GM19238 (cell line): Measurements from ENCODE around the gene TNRC18.
"Not testable (repeated sequence)": the region's sequence is repeated elsewhere in the genome, so short reads cannot be mapped to it uniquely, and the experiment has no call there.

Experiments
- DNase-seq: peaks from one replicate; pipeline ENCODE4 v3.0.0; 2011; ENCODE audit warnings: low spot score; ENCODE audit not compliant: insufficient read length

Gene TNRC18

GRCh38 chr7:5377279-5377678 is 46.4 kb downstream of the TNRC18 start:
- DNase-seq: no peak

GRCh38 chr7:5375925-5376324 is 47.7 kb downstream of the TNRC18 start:
- no peak for DNase-seq

GRCh38 chr7:5374464-5374863 is 49.2 kb downstream of the TNRC18 start:
- DNase-seq: no peak

- no peak for DNase-seq
Measured at GRCh38 chr7:5373300-5373699, 50.3 kb downstream of the TNRC18 start.

- DNase-seq: no peak
Measured at GRCh38 chr7:5370454-5371353, 52.9 kb downstream of the TNRC18 start.

- no peak for DNase-seq
Measured at GRCh38 chr7:5367661-5368060, 56.0 kb downstream of the TNRC18 start.

GRCh38 chr7:5365976-5366625 is 57.5 kb downstream of the TNRC18 start:
- peak; percentile 83 for DNase-seq

- peak; percentile 40 for DNase-seq
Measured at GRCh38 chr7:5363729-5364128, 59.9 kb downstream of the TNRC18 start.

GRCh38 chr7:5362466-5362865 is 61.2 kb downstream of the TNRC18 start:
- DNase-seq: no peak

- DNase-seq: no peak
Measured at GRCh38 chr7:5361446-5362127, 62.0 kb downstream of the TNRC18 start.

GRCh38 chr7:5360971-5361370 is 62.7 kb downstream of the TNRC18 start:
- DNase-seq: no peak

- no peak for DNase-seq
Measured at GRCh38 chr7:5360451-5360850, 63.2 kb downstream of the TNRC18 start.

GRCh38 chr7:5360021-5360420 is 63.6 kb downstream of the TNRC18 start:
- not testable (repeated sequence) for DNase-seq

- DNase-seq: no peak
Measured at GRCh38 chr7:5359344-5359743, 64.3 kb downstream of the TNRC18 start.

GRCh38 chr7:5357951-5358350 is 65.7 kb downstream of the TNRC18 start:
- DNase-seq: no peak

- no peak for DNase-seq
Measured at GRCh38 chr7:5356751-5357119, 66.9 kb downstream of the TNRC18 start.

GRCh38 chr7:5354460-5355232 is 69.0 kb downstream of the TNRC18 start:
- DNase-seq: no peak

- DNase-seq: no peak
Measured at GRCh38 chr7:5352440-5353010, 71.1 kb downstream of the TNRC18 start.

- no peak for DNase-seq
Measured at GRCh38 chr7:5351507-5352265, 71.9 kb downstream of the TNRC18 start.

GRCh38 chr7:5350600-5351385 is 72.8 kb downstream of the TNRC18 start:
- DNase-seq: no peak
